22Rv1 (cell line): ENCODE results near the gene EVA1B.

Source experiments
- H3K27ac ChIP-seq: fragments of 450-650 bp; 2 replicates; pipeline ENCODE4 v1.5.1; 2017
- ZFX ChIP-seq: fragments of 450-650 bp; IDR thresholded peaks from 2 replicates; pipeline ENCODE4 v1.6.1; 2017; ENCODE audit warnings: antibody characterized with exemption, borderline replicate concordance
- TF ChIP-seq, protein P1 (sequence below): fragments of 450-650 bp; IDR thresholded peaks from 2 replicates; pipeline ENCODE4 v1.5.1; 2017; ENCODE audit warnings: mild to moderate bottlenecking

The EVA1B gene

DNA sequence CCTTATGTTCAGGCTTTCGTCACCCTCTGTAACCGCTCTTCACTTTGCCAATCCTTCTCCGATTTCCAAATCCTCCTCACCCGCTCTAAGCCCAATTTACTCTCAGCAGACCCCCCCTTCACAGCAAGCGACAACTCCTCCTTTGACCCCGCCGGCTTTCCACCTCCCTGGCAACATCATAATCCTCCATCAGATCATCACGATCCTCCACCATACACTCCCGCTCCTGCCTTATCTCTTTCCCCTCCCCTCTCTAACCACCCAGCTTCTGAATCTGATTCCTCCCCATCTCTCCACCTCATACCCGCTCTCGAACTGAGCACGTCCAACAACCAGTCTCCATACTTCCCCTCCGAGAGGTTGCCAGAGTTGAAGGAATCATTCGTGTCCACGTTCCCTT, 7.5 kb upstream of the EVA1B start:
- H3K27ac ChIP-seq, result no peak overlapping the region
- TF ChIP-seq ZFX, result no peak
- TF ChIP-seq, protein P1, sequence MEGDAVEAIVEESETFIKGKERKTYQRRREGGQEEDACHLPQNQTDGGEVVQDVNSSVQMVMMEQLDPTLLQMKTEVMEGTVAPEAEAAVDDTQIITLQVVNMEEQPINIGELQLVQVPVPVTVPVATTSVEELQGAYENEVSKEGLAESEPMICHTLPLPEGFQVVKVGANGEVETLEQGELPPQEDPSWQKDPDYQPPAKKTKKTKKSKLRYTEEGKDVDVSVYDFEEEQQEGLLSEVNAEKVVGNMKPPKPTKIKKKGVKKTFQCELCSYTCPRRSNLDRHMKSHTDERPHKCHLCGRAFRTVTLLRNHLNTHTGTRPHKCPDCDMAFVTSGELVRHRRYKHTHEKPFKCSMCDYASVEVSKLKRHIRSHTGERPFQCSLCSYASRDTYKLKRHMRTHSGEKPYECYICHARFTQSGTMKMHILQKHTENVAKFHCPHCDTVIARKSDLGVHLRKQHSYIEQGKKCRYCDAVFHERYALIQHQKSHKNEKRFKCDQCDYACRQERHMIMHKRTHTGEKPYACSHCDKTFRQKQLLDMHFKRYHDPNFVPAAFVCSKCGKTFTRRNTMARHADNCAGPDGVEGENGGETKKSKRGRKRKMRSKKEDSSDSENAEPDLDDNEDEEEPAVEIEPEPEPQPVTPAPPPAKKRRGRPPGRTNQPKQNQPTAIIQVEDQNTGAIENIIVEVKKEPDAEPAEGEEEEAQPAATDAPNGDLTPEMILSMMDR, result no peak

DNA sequence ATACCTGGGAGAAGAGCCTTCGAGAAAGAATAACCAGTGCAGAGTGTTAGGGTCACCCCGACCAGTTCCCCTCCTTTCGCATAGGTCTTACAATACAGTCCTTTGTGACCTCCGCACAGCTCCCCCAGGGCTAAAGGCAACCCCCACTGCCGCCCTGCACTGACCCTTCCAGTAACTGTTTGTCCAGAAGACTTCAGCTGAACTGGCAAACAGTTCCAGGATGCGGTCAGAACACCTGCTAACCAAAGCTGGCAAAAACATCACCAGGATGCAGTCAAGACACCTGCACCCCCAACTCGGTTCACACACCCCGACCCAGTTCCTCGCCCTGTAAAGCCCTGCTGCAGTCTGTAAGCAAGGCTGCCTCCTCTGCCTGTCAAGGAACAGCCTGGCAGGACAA, 6.4 kb upstream of the EVA1B start:
- no peak for TF ChIP-seq ZFX
- TF ChIP-seq, protein P1, result no peak
- no peak overlapping the region for H3K27ac ChIP-seq

DNA sequence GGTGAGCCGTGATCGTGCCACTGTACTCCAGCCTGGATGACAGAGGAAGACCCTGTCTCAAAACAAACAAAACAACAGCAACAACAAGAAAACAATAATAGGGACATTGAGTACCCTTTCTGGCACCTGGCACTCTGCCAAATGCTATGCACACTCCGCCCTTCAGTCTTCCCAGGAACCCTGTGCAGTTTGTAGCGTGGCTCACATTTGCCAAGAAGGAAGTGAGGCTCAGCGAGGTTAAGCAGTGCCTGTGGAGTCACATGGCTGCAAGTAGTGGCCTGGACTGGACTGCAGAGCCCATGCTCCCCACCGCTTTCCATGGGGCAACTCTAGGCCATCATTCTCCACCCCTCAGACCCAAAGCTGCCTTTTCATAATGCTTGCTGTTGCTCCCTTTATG, 5.3 kb upstream of the EVA1B start:
- TF ChIP-seq, protein P1, result no peak
- no peak for TF ChIP-seq ZFX
- H3K27ac ChIP-seq, result no peak overlapping the region

DNA sequence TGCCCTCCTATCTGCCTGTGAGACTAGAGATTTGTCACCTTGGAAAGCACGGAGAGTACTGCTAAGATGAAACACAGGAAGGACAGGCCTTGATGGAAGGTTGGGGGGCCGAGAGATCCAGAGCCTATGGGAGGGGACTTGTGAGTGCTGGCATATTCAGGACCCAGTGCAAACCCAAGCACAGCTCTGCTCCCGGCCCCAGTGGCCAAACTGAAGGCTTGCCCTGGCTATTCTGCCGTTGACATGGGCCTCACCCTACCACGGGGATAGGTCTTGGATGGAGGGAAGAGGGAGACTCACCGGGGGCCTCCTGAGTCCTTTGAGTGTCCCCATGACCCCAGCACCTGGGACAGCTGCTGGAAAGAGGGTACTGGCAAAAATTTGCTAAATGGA, 4.6 kb upstream of the EVA1B start:
- no peak overlapping the region for H3K27ac ChIP-seq

DNA sequence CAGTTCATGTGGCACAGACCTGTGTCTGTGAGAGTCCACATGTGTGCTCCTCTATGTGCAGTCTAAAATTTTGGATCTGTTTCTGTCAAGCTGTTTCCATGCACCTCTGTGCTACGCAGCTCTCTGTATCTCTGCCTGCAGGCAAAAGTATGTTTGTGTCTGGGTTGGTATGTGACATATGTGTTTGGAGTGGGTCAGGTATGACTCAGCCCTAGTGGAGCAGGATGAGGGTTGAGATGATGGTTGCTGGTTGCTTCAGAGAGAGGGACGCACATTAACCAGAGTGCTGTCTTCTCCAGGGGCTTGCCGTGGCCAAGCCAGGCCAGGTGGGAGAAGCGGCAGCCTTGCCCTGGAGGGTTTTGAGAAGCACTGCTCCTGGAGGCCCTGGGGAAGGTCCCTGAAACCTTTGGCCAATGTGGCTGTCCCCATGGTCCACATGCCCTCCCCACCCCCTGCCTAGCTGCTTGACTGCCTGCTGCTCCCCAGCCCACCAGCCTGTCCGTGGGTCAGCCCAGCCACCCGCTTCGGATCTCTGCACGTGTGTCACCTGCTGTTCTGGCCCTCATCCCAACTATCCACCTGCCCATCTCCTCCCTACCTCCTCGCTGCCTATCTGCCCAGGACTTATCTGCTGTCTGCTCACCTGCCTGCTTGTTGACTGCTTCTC, 4.1 kb upstream of the EVA1B start:
- TF ChIP-seq ZFX, result no peak
- TF ChIP-seq, protein P1, result no peak
- no peak overlapping the region for H3K27ac ChIP-seq

More for the DNA sequence above, 4.6 kb upstream of the EVA1B start:
- TF ChIP-seq, protein P1, result no peak
- no peak for TF ChIP-seq ZFX

DNA sequence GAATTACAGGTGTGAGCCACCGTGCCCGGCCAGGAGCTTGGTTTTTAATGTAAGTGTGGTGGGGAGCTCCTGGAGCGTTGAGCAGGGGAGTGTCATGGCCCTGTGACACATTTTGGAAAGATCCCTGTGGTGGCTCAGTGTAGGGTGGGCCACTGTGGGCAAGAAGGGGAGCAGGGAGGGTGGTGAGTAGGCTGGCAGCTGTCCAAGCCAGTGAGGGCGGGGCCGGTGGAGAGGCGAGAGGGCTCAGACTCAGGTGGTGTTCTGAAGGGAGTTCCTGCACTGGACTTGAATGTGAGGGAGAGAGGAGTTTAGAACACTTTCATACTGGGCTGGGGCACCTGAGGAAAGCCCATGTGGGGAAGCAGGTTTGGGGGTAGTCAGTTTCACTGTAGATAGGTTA, 3.1 kb upstream of the EVA1B start:
- H3K27ac ChIP-seq, result no peak overlapping the region
- TF ChIP-seq ZFX, result no peak
- TF ChIP-seq, protein P1, result no peak

DNA sequence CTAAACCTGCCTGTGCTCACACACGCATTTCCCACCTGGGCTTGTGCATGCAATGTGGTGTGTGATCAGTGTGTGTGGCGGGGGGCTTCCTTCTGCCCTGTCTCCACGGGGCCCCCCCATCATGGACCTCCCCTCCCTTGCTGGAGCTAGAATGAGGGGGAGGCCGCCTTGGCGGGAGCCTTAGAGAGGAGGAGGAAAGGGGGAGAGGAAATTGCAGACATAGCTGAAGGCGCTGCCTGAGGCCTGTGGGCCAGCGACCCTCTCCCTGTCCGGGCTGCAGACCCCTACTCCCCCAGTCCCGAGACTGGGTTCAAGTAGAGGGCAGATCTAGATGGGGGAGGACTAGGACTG, 883 bp upstream of the EVA1B start:
- no peak overlapping the region for H3K27ac ChIP-seq
- no peak for TF ChIP-seq ZFX
- TF ChIP-seq, protein P1, result no peak
